Body of pancreas (tissue), 4 donors: ENCODE data around the gene PICK1. TPM values are rescaled to one million over a fixed set of nuclear protein-coding genes. Genes with fewer than 3 reads are reported as not detected.

Experiments
- ATAC-seq: fragments of 150-250 bp; one replicate; pipeline ENCODE4 v1.9.1; 2016
- DNase-seq, 4 donors: peaks; one replicate each; pipeline ENCODE4 v3.0.0-alpha.2; 2019
- H3K27ac ChIP-seq, 4 donors: fragments of 200-600 bp; sonication (generic); 1 replicate in 3 of 4; 2 replicates in 1 of 4; pipeline versions ENCODE4 v1.5.1 to v1.6.1; 2016 to 2019; ENCODE audit warnings: mild to moderate bottlenecking in 1 of 4, mixed read lengths in 1 of 4, moderate library complexity in 1 of 4
- H3K27me3 ChIP-seq, 2 donors: fragments of 200-600 bp; sonication (generic); one replicate each; pipeline ENCODE4 v1.6.0; 2016; ENCODE audit warnings: mild to moderate bottlenecking in 1 of 2
- H3K36me3 ChIP-seq, 2 donors: fragments of 200-600 bp; sonication (generic); replicated peaks in 1 of 2; 2 replicates each; pipeline ENCODE4 v1.5.1; 2016; ENCODE audit warnings: low read depth in 2 of 2; ENCODE audit not compliant: insufficient read depth in 1 of 2
- H3K4me1 ChIP-seq: fragments of 200-600 bp; sonication (generic); one replicate; pipeline ENCODE4 v1.6.0; 2016
- H3K4me3 ChIP-seq, 2 donors: fragments of 200-600 bp; sonication (generic); 1 replicate in 1 of 2; 2 replicates in 1 of 2; pipeline ENCODE4 v1.5.1; 2016 to 2019
- H3K9me3 ChIP-seq, 3 donors: fragments of 200-600 bp; sonication (generic); 1 replicate in 2 of 3; 2 replicates in 1 of 3; pipeline ENCODE4 v1.5.1; 2016
- POLR2A ChIP-seq, 3 donors: fragments of 450-650 bp; IDR thresholded peaks; one replicate each; pipeline ENCODE4 v1.6.1; 2016; ENCODE audit warnings: antibody characterized with exemption in 3 of 3, mild to moderate bottlenecking in 2 of 3
- WGBS, 2 donors: methylation state at CpG; one replicate each; pipeline ENCODE4 v1.1.5; 2017; 5-methylcytosine and 5-hydroxymethylcytosine counted together
- intact Hi-C: fragments of 100-400 bp; cut with DNase I; formaldehyde crosslinking; loops from one replicate; pipeline ENCODE4 v1.15.1; 2023
- total RNA-seq, 2 donors: library from RNA; depleted of rRNA; stranded (reverse); fragments of >200 nt; gene quantifications; one replicate each; pipeline ENCODE4 v1.1.0, GENCODE V29; 2016
- TF ChIP-seq, protein P1 (sequence below), 7 experiments: fragments of 450-650 bp in 4 of 7; fragments of 200-600 bp in 3 of 7; sonication (generic) in 3 of 7; IDR thresholded peaks; one replicate each; pipeline ENCODE4 v1.5.1; 2016 to 2019; ENCODE audit warnings: antibody characterized with exemption in 7 of 7

PICK1 gene
- total RNA-seq: 10 to 100 TPM; 39.7 to 52.4 TPM

DNA sequence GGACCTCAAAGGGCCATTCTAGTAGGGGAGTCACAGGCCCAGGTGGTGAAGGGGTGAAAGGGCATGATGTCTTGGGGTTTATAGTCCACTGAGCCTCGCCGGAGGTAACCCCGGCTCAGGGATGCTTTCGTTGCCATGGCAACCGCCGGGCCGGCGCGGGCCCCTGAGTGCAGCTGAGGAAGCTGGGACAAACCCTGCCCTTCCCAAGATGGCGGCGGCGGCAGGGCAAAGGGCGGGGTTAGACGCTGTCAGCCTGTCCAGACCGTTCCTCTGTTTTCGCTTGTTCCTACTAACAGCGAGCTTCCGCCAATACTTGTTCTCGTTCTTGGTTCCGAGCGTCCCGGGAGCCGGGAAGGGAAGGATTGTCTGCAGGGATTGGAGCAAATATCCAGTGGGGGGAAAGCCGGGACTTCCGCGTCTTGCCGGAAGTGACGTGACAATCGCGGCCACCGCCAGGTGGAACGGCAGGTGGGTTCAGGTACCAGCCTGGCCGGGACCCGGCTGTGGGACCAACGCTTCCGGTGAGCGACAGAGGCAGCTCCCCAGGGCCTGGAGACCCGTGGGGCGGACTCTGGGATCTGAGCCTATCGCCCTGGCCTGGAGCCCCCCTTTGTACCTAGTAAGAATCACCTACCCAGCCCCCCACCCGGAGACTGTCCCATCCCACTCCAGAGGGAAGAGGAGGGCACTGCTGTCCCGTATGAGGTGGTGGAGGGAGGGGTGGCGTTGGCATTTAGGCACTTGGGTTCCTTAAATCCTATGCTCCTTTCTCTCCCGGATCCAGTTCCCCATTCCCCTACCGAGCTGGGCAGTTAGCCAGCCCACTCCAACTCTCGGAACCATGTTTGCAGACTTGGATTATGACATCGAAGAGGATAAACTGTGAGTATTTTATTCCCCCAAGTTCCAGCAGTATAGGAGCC, at the start of gene PICK1:
Gene PICK1, plus strand, starts transcription at position 436 of the 923 bp plus-strand sequence. Its CDS starts 406 bp downstream, at position 842.
- TF ChIP-seq POLR2A (IDR thresholded peaks at IDR 0.05): peak; percentile 44 to 85 (median 85)
- TF ChIP-seq, protein P1, sequence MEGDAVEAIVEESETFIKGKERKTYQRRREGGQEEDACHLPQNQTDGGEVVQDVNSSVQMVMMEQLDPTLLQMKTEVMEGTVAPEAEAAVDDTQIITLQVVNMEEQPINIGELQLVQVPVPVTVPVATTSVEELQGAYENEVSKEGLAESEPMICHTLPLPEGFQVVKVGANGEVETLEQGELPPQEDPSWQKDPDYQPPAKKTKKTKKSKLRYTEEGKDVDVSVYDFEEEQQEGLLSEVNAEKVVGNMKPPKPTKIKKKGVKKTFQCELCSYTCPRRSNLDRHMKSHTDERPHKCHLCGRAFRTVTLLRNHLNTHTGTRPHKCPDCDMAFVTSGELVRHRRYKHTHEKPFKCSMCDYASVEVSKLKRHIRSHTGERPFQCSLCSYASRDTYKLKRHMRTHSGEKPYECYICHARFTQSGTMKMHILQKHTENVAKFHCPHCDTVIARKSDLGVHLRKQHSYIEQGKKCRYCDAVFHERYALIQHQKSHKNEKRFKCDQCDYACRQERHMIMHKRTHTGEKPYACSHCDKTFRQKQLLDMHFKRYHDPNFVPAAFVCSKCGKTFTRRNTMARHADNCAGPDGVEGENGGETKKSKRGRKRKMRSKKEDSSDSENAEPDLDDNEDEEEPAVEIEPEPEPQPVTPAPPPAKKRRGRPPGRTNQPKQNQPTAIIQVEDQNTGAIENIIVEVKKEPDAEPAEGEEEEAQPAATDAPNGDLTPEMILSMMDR (IDR thresholded peaks at IDR 0.05): peak in 4 of 7 experiments; percentile 28 to 43 (median 36)
- Histone ChIP-seq H3K27ac (peak within 1 kb of the TSS; percentile 55 to 86 (median 82)), H3K36me3 (peaks cover 0 to 4% of the 10 kb centered on the region in 2 donors), H3K9me3 (no peaks in the 10 kb centered on the region), H3K4me3 (peak within 1 kb of the TSS; percentile 31 to 57), H3K4me1 (peaks cover 18% of the 10 kb centered on the region), H3K27me3 (no peaks in the 10 kb centered on the region)
- WGBS, 2 donors: 0 to 6% methylated on average over 10 to 44 of the region's 47 CpGs
- peak; percentile 92 to 96 (median 92) for DNase-seq
- intact Hi-C loops: no loop called here
- peak; percentile 96 for ATAC-seq

DNA sequence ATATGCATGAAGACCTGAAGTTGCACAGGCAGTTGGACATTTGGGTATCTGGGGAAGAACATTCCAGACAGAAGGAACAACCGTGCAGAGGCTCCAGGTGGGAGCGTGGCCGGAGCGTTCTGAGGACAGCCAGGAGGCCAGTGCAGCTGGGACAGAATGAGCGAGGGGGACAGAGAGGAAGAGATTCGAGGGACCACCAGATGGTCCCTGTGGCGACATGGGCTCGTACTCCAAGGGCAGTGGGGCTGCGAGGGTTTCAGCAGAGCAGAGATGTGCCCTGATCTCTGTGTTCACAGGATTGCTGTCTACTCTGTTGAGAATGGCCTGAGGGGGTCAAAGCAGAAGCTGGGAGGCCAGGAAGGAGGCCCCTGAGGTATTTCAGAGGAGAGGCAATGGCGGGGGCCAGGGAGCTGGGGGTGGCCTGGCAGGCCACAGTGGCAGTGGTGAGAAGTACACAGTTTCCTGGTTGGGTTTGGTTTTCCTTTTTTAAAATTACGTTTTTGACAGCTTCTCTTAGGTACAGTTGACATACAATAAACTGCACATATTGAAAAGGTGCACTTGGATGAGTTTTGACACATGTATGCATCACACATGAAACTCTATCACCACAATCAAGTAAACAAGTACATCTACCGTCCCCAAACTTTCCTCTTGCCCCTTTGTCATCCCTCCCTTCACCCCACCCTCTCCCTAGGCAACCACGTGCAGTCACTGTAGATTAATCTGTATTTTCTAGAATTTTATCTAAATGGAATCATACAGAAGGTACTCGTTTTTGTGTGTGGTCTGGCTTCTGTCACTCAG, 48.0 kb upstream of the PICK1 start:
- no peak for DNase-seq

DNA sequence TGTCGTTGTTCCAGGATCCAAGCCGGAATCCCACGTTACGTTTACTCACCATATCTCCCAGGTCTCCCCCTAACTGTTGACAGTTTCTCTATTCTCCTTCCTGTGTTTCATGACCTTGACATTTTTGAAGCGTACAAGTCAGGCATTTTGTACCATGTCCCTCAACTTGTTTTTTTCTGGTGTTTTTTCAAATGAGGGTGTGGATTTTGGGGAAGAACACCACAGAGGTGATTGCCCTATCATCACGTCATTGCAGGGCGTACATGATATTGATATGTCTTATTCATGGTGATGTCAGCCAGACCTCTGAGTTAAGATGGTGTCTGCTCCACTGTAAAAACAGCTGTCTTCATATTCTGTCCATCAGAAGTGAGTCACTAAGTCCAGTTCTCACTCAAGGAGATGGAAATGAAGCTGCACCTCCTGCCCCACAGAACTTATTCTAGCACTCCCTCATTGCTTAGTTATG, 44.6 kb upstream of the PICK1 start:
- TF ChIP-seq, protein P1 (IDR thresholded peaks at IDR 0.05): no peak
- TF ChIP-seq POLR2A (IDR thresholded peaks at IDR 0.05): no peak
- H3K36me3 ChIP-seq: no peaks in the 10 kb centered on the region
- no peak overlapping the region for H3K4me3 ChIP-seq
- DNase-seq: no peak
- no peaks in the 10 kb centered on the region for H3K27me3 ChIP-seq
- intact Hi-C loops: no loop called here
- 41 to 47% methylated on average over 7 of the region's 7 CpGs for WGBS, 2 donors
- no peak overlapping the region for H3K27ac ChIP-seq
- peaks cover 17% of the 10 kb centered on the region for H3K4me1 ChIP-seq
- no peaks in the 10 kb centered on the region for H3K9me3 ChIP-seq
- ATAC-seq: no peak

More for the DNA sequence above, 48.0 kb upstream of the PICK1 start:
- ATAC-seq: no peak
- no peak overlapping the region for H3K27ac ChIP-seq
- H3K4me3 ChIP-seq: no peak overlapping the region
- WGBS, 2 donors: 62 to 71% methylated on average over 14 of the region's 14 CpGs
- H3K27me3 ChIP-seq: no peaks in the 10 kb centered on the region
- intact Hi-C loops: no loop called here
- no peaks in the 10 kb centered on the region for H3K36me3 ChIP-seq
- no peaks in the 10 kb centered on the region for H3K9me3 ChIP-seq
- no peak for TF ChIP-seq POLR2A (IDR thresholded peaks at IDR 0.05)
- TF ChIP-seq, protein P1 (IDR thresholded peaks at IDR 0.05): no peak
- no peaks in the 10 kb centered on the region for H3K4me1 ChIP-seq

DNA sequence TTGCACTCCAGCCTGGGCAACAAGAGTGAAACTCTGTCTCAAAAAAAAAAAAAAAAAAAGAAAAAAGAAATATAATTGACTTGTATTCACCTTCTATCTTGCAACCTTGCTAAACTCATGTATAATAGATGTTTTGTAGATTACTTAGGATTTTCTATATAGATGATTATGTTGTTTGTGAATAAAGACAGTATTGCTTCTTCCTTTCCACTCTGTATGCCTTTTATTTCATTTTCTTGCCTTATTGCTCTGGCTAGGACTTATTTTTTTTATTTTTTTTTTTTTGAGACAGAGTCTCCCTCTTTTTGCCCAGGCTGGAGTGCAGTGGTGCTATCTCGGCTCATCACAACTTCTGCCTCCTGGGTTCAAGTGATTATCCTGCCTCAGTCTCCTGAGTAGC, 43.1 kb upstream of the PICK1 start:
- H3K27ac ChIP-seq: no peak overlapping the region
- H3K9me3 ChIP-seq: no peaks in the 10 kb centered on the region
- H3K36me3 ChIP-seq: no peaks in the 10 kb centered on the region
- DNase-seq (no peak), ATAC-seq (no peak)
- H3K27me3 ChIP-seq: no peaks in the 10 kb centered on the region
- intact Hi-C loops: no loop called here
- no peak overlapping the region for H3K4me3 ChIP-seq
- TF ChIP-seq, protein P1 (IDR thresholded peaks at IDR 0.05): no peak
- peaks cover 21% of the 10 kb centered on the region for H3K4me1 ChIP-seq
- WGBS, 2 donors: 100% methylated on average over 1 of the region's 1 CpG
